Activated gamma-delta T cell treated with Interleukin-2 at 50 U/mL for 16 hours (primary cell): Measurements from ENCODE around the gene TRMU.

Experiments
- DNase-seq: peaks from one replicate; pipeline ENCODE4 v3.0.0-alpha.2; 2020

TRMU gene

GRCh38 chr22:46357711-46358520, 22.4 kb downstream of the TRMU start:
- no peak for DNase-seq

- no peak for DNase-seq
Observed at GRCh38 chr22:46358766-46359165, 23.3 kb downstream of the TRMU start.

GRCh38 chr22:46359362-46359761, 23.8 kb downstream of the TRMU start:
- DNase-seq: no peak

- no peak for DNase-seq
Observed at GRCh38 chr22:46360097-46360496, 24.6 kb downstream of the TRMU start.

GRCh38 chr22:46360891-46361290, 25.4 kb downstream of the TRMU start:
- DNase-seq: no peak

- no peak for DNase-seq
Observed at GRCh38 chr22:46361826-46362202, 26.3 kb downstream of the TRMU start.

- DNase-seq: no peak
Observed at GRCh38 chr22:46362203-46362933, 26.9 kb downstream of the TRMU start.

- DNase-seq: no peak
Observed at GRCh38 chr22:46362934-46363515, 27.5 kb downstream of the TRMU start.

- no peak for DNase-seq
Observed at GRCh38 chr22:46363611-46364321, 28.3 kb downstream of the TRMU start.

- no peak for DNase-seq
Observed at GRCh38 chr22:46364341-46365165, 29.0 kb downstream of the TRMU start.

- no peak for DNase-seq
Observed at GRCh38 chr22:46365166-46365624, 29.7 kb downstream of the TRMU start.

- no peak for DNase-seq
Observed at GRCh38 chr22:46366327-46366731, 30.8 kb downstream of the TRMU start.

GRCh38 chr22:46366801-46367706, 31.5 kb downstream of the TRMU start:
- no peak for DNase-seq

- peak; percentile 70 for DNase-seq
Observed at GRCh38 chr22:46367707-46368191, 32.2 kb downstream of the TRMU start.

- DNase-seq: no peak
Observed at GRCh38 chr22:46368422-46368821, 32.9 kb downstream of the TRMU start.

GRCh38 chr22:46368871-46369715, 33.6 kb downstream of the TRMU start:
- no peak for DNase-seq

- DNase-seq: no peak
Observed at GRCh38 chr22:46369716-46370583, 34.4 kb downstream of the TRMU start.

GRCh38 chr22:46370584-46371291, 35.2 kb downstream of the TRMU start:
- DNase-seq: peak; percentile 75
